HUDEP-2 (cell line): ENCODE data around the gene CCNE1.

Experiments
- DNase-seq, 76 experiments: peaks; one replicate each; lab custom pipeline; 2025; ENCODE audit not compliant: unreplicated experiment in 76 of 76; lab: John Stamatoyannopoulos, UW

CCNE1 gene

DNA sequence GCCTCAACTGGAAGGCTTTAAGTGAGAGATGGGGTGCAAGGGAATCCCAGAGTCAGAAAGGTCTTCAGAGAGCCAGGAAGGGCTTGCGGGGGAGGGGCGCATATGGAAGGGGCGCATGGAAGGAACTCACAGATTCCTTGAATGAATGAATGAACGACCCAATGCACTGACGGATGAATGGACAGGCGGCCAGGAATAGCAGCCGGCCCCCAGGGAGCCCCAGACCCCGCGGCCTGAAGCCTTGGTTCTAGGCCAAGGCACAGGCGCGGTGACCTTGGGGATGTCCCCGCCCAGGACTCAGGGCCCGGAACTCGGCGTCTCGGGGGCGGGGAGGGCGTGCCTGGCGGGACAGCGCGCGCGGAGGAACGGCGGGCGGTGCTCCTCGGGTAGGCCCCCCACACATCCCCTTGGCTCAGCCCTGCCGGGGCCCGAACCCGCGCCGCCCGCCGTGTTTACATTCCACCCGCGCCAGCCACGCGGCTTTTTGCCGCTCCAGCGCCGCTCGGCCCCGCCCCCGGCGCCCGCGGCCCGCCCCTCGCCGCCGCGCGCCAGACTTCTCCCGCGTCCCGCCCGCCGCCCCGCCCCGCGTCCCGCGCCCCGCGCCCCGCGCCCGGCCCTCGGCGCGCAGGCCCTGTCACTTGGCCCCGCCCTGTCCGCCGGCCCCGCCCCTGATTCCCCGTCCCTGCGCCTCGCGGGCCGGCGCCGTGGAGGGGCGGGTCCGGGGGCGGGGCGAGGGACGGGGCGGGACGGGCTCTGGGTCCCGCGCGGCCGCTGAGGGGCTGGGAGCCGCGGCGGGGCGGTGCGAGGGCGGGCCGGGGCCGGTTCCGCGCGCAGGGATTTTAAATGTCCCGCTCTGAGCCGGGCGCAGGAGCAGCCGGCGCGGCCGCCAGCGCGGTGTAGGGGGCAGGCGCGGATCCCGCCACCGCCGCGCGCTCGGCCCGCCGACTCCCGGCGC lies at the start of gene CCNE1:
Gene CCNE1 (plus strand): TSS at position 867 of the 955 bp plus-strand sequence. CDS start 565 bp downstream, outside the sequence.
- DNase-seq = peak in 74 of 76 experiments; percentile 47 to 99 (median 92)

DNA sequence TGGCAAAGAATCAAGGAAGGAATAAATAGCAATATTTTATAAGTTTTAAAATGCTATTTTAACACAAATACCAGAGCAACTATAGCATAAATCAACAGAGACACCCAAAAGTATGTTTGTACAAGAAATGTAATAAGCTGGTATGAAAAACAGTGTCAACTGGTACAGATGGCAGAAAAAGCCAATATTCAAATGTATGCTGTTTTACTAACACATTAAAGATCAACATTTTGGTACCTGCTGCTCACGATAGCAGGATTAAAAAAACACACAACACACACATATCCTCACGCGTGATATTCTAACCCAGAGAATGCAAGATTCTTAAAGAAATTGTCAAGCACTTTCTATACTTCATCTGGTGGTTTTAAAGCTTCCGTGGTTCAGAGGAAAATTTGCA lies 48.6 kb upstream of the CCNE1 start:
- DNase-seq = no peak

DNA sequence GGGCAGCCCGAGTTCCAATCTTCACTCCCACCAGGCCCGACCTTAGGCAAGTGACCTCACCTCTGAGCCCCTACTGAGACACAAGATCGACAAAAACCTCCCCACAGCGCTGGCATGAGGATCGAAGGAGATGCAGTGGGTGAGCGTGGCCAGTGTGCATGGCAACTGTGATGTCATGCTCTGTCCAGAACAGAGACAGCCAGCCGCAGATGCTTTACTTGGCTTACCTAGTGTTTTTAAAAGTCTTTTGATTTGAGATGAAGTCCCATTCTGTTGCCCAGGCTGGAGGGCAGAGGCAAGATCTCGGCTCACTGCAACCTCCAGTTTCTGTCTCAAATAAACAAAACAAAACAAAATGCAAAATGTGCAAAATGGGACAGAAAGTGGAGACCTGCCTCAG lies 47.4 kb upstream of the CCNE1 start:
- no peak for DNase-seq

GRCh38 chr19:29766100-29766499 lies 45.7 kb upstream of the CCNE1 start:
- no peak for DNase-seq

DNA sequence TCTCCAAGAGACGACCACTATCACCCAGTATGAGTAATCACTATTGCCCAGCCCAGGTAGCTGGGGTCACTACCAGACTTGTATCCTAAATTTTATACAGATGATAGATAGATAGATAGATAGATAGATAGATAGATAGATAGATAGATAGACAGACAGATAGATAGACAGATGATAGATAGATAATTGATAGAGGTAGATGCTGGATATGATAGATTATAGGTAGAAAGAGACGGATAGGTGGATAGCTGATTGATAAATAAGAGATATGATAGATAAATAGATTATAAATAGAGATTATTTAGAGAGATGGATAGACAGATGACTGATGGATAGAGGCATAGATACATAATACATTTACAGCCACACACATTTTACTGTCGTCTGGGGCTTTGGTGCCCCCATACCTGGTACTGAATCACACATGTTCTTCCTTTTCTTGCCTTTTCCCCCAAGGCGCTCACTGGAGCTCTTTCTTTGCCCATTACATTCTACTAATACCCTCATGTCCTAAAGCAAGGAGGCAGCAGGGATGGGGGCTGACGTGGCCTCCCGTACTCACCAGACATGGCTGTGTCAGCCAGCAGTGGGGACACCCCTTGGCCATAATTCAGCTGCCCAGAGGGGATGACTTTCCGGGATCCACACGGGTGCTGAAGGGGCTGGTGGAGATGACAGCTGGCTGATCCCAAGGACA lies 44.6 kb upstream of the CCNE1 start:
- DNase-seq = no peak

- DNase-seq = no peak
These were observed 43.6 kb upstream of the CCNE1 start for GRCh38 chr19:29768166-29768565.

GRCh38 chr19:29769997-29770396 lies 41.8 kb upstream of the CCNE1 start:
- no peak for DNase-seq

DNA sequence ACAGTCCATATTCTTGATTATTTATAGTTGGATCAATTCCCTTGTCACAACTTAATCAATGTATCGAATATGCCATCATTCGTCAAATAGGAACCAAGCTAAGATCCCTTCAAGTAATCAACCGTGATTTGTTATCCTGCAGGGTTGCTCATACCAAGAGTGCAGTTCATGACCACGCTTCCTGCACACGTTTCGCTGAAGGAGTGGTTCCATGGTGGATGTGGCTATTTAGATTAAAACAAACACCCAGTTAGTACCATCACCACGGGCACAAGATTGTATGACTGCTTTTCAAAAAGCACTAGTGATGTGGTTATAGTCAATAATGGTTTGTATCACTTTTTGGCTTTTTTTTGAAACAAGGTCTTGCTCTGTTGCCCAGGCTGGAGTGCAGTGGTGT lies 41.1 kb upstream of the CCNE1 start:
- no peak for DNase-seq

- DNase-seq = peak in 46 of 76 experiments; percentile 2 to 61 (median 26)
These were observed 39.9 kb upstream of the CCNE1 start for GRCh38 chr19:29771708-29772414.

- no peak for DNase-seq
These were observed 39.1 kb upstream of the CCNE1 start for GRCh38 chr19:29772696-29773095.

DNA sequence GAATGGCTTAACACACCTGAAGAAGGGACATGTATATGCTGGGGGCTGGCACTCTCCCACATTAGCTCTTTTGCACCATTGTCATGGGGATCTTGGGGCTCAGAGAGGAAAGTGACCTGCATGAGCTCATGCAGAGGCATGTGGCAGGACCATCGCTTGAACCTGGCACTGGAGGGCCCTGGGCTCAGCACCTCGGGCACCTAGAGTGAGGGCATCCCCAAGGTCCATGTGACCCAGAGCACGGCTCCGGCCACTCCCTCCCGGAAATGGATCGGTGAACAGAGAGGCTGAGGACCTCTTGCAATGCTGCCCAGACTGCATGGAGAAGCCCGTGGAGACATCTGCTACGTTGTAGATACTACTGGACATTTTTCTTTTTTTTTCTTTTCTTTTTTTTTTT lies 38.6 kb upstream of the CCNE1 start:
- DNase-seq = no peak

GRCh38 chr19:29774126-29774525 lies 37.7 kb upstream of the CCNE1 start:
- DNase-seq = no peak

DNA sequence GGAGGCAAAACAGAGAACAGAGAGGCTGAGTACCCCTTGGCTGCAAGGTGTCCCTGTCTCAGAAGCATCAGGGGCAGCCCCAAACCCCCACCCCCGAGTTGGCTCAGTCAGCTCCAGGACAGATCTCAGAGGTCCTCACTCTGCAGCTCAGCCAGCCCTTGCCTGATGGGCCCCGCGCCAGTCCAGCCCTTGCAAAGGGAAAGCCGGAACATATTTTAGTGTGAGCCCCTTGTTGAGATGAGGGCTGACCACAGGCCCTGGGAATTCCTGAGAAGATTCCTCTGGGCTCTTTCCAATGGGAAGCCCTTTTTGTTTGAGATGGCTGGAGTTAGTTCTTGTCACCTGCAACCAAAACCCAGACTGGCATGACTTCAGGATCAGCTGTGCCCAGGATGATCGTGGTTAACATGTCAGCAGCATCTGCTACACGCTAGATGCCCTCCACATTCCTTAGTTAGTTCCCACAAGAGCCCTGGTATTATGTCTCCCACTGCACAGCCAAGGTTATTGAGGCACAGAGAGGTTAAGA lies 33.9 kb upstream of the CCNE1 start:
- DNase-seq = no peak

DNA sequence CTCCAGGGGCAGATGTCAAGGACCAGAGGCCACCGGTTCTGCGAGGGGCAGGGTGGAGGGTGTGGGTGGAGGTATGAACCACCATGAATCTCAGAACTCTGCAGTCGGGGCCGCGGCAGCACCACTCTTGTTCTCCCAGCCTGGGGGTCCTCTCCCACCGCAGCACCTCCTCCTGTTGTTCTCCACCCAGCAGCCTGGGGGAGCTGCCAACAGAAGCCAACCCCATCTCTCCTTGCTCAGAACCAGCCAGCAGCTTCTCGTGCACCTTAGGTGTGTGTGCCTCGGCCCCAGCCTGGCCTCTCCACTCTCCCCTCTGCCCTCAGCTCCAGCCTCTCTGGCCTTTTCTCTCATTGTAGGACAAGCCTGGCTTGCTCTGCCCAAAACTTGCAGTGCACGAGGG lies 31.9 kb upstream of the CCNE1 start:
- no peak for DNase-seq

- no peak for DNase-seq
These were observed 30.2 kb upstream of the CCNE1 start for GRCh38 chr19:29781386-29782259.

- DNase-seq = no peak
These were observed 29.6 kb upstream of the CCNE1 start for GRCh38 chr19:29782260-29782580.

- DNase-seq = no peak
These were observed 28.1 kb upstream of the CCNE1 start for GRCh38 chr19:29783627-29784190.

DNA sequence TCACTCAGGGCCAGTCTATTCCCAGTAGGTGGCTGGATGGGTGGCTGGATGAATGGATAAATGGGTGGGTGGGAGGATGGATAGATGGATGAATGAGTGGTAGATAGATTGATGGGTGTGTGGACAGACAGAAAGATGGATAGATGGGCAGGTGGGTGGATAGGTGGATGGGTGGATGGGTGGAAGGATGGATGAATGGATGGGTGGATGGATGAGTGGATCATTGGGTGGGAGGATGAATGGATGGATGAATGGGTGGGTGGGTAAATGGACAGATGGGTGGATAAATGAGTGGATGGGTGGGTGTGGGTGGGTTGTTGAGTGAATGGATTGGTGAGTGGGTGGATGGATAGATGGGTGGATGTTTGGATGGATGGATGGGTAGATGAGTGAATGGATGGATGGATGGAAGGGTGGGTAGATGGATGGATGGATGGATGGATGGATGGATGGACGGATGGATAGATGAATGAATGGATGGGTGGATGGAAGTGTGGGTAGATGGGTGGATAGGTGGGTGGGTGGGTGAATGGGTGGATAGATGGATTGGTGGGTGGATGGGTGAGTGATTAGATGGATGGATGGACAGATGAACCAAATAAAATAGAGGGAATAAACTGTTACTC lies 27.1 kb upstream of the CCNE1 start:
- DNase-seq = no peak

DNA sequence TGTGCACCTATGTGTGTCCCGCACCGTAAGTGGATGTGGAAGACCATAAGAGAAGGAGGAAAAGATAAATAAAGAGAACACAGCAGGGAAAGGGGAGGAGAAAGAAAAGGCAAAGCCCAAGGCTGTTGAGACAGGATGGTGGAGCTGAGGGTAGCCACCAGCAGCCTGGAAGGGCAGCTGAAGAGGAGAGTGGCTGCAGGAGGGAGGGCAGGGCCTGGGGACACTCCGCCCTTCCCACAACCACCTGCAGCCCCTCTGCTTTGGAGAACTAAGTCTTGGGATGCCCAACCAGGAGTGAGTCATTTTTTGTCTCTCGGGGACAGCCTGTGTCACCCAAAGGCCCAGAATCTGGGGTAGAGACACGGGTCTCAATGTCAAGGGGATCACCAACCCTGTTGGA lies 26.4 kb upstream of the CCNE1 start:
- no peak for DNase-seq
